ENCODE data around the gene IL31.

Gene IL31

DNA sequence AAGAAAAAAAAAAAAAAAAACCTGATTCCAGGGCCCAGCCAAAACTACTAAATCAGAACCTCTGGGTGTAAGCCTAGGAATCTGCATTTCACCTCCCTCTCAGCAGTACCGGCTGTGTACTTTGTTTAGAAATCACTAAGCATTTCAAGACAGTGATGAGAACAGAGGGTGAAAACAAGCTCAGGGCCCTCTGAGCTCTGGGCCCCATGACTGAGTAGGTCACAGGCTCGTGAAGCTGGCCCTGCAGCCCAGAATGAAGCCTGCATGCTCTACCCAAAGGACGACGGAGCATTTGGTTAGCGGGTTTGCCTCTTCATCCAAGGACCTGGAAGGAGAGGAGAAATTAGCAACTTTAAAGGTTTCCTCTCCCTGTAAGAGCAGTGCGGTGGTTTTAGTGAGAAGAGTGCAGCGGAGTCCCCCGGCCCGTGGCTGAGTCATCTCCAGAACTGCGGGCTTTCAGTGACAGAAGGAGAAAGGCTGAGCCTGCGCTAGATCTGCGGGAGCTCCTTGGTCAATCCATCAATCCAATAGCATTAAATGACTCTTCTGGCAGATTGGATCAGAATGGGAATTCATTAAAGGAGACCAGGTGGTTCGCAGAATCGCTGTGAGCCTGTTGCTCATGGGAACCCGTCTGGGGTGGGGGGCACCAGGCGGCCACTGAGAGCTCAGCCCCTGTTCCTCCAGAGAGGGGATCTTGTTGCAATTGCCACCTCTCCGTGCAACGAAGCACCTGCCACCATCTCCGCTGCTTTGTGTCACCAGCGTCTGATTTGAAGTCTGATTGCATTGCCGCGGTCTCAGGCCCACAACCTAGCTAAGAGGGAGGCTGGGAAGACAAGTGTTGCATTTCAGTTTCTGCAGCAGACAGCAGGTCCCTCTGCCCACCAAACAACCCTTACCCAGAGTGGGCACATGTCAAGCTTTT lies 7.3 kb downstream of the IL31 start:
- TF ChIP-seq, protein P1, sequence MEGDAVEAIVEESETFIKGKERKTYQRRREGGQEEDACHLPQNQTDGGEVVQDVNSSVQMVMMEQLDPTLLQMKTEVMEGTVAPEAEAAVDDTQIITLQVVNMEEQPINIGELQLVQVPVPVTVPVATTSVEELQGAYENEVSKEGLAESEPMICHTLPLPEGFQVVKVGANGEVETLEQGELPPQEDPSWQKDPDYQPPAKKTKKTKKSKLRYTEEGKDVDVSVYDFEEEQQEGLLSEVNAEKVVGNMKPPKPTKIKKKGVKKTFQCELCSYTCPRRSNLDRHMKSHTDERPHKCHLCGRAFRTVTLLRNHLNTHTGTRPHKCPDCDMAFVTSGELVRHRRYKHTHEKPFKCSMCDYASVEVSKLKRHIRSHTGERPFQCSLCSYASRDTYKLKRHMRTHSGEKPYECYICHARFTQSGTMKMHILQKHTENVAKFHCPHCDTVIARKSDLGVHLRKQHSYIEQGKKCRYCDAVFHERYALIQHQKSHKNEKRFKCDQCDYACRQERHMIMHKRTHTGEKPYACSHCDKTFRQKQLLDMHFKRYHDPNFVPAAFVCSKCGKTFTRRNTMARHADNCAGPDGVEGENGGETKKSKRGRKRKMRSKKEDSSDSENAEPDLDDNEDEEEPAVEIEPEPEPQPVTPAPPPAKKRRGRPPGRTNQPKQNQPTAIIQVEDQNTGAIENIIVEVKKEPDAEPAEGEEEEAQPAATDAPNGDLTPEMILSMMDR (conservative IDR thresholded peaks at IDR 0.05; ENCODE audit: low read depth, low read length): no peak
- DNase-seq (ENCODE audit: low read depth): no peak
- H3K4me3 ChIP-seq (ENCODE audit: low read length): no peak overlapping the region

DNA sequence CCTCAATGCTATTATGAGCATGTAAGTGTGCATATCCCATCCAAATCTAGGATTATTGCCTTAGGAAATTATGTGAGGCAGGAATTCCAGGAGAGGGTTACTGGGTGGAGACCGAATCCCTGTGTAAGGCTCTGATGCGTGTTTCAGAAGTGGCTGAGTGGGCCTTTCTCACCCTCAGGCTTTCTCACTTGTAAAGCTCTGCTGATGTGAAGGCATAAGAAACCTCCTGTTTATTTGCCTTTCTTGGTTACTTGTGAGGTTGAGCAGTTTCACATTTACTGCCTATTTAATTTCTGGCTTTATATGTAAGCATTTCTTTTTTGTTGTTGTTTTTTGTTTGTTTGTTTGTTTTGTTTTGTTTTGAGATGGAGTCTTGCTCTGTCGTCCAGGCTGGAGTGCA lies 11.0 kb downstream of the IL31 start:
- no peak overlapping the region for H3K4me3 ChIP-seq (ENCODE audit: low read length)
- DNase-seq (ENCODE audit: low read depth): no peak
- TF ChIP-seq, protein P1 (conservative IDR thresholded peaks at IDR 0.05; ENCODE audit: low read depth, low read length): no peak

DNA sequence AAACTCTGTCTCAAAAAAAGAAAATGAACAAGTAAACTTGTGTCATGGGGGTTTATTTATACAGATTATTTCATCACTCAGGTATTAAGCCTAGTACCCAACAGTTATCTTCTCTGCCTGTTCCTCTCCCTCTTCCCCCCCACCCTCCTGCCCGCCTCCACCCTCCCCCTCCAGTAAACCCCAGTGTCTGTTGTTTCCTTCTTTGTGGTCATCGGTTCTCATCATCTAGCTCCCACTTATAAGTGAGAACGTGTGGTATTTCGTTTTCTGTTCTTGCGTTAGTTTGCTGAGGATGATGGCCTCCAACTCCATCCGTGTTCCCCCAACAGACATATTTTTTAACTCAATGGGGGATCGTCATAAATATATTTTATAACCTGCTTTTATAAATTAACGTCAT lies 12.3 kb downstream of the IL31 start:
- TF ChIP-seq, protein P1 (conservative IDR thresholded peaks at IDR 0.05; ENCODE audit: low read depth, low read length): no peak
- no peak for DNase-seq (ENCODE audit: low read depth)
- no peak overlapping the region for H3K4me3 ChIP-seq (ENCODE audit: low read length)

GRCh38 chr12:122160761-122161160 lies 13.3 kb downstream of the IL31 start:
- DNase-seq (ENCODE audit: low read depth): no peak
- H3K4me3 ChIP-seq (ENCODE audit: low read length): no peak overlapping the region
- TF ChIP-seq, protein P1 (conservative IDR thresholded peaks at IDR 0.05; ENCODE audit: low read depth, low read length): no peak

- DNase-seq (ENCODE audit: low read depth): no peak
- TF ChIP-seq, protein P1 (conservative IDR thresholded peaks at IDR 0.05; ENCODE audit: low read depth, low read length): no peak
- no peak overlapping the region for H3K4me3 ChIP-seq (ENCODE audit: low read length)
Measured at GRCh38 chr12:122159882-122160281, 14.1 kb downstream of the IL31 start.

- DNase-seq (ENCODE audit: low read depth): no peak
- TF ChIP-seq, protein P1 (conservative IDR thresholded peaks at IDR 0.05; ENCODE audit: low read depth, low read length): no peak
- H3K4me3 ChIP-seq (ENCODE audit: low read length): no peak overlapping the region
Measured at GRCh38 chr12:122158700-122159285, 15.2 kb downstream of the IL31 start.

GRCh38 chr12:122155705-122156104 lies 18.3 kb downstream of the IL31 start:
- no peak for DNase-seq (ENCODE audit: low read depth)
- TF ChIP-seq, protein P1 (conservative IDR thresholded peaks at IDR 0.05; ENCODE audit: low read depth, low read length): no peak
- H3K4me3 ChIP-seq (ENCODE audit: low read length): no peak overlapping the region
